ENCODE data around the gene SDC1.

Gene SDC1

GRCh38 chr2:20169796-20170703 is 54.9 kb downstream of the SDC1 start:
- no peak for DNase-seq (ENCODE audit: low read depth, low spot score)

GRCh38 chr2:20168727-20169696 is 55.9 kb downstream of the SDC1 start:
- no peak for DNase-seq (ENCODE audit: low read depth, low spot score)

GRCh38 chr2:20168048-20168726 is 56.7 kb downstream of the SDC1 start:
- no peak for DNase-seq (ENCODE audit: low read depth, low spot score)

- no peak for DNase-seq (ENCODE audit: low read depth, low spot score)
These were observed 57.6 kb downstream of the SDC1 start for GRCh38 chr2:20167356-20167755.

GRCh38 chr2:20165677-20166509 is 59.0 kb downstream of the SDC1 start:
- no peak for DNase-seq (ENCODE audit: low read depth, low spot score)

- DNase-seq (ENCODE audit: low read depth, low spot score), result no peak
These were observed 60.0 kb downstream of the SDC1 start for GRCh38 chr2:20164734-20165478.

- DNase-seq (ENCODE audit: low read depth, low spot score), result peak; percentile 40
These were observed 60.7 kb downstream of the SDC1 start for GRCh38 chr2:20164061-20164733.

GRCh38 chr2:20159411-20160070 is 65.4 kb downstream of the SDC1 start:
- DNase-seq (ENCODE audit: low read depth, low spot score), result no peak

- no peak for DNase-seq (ENCODE audit: low read depth, low spot score)
These were observed 67.6 kb downstream of the SDC1 start for GRCh38 chr2:20157193-20157891.

- DNase-seq (ENCODE audit: low read depth, low spot score), result no peak
These were observed 68.1 kb downstream of the SDC1 start for GRCh38 chr2:20156836-20157192.

- no peak for DNase-seq (ENCODE audit: low read depth, low spot score)
These were observed 68.7 kb downstream of the SDC1 start for GRCh38 chr2:20156076-20156759.

- DNase-seq (ENCODE audit: low read depth, low spot score), result peak; percentile 2
These were observed 71.6 kb downstream of the SDC1 start for GRCh38 chr2:20153131-20153851.

- peak; percentile 1 for DNase-seq (ENCODE audit: low read depth, low spot score)
These were observed 73.9 kb downstream of the SDC1 start for GRCh38 chr2:20150806-20151571.
